Effector memory CD8-positive, alpha-beta T cell (primary cell): Measurements from ENCODE around the gene CSNK1A1.
"Not testable (repeated sequence)": the region's sequence is repeated elsewhere in the genome, so short reads cannot be mapped to it uniquely, and the experiment has no call there.

Source experiments
- ATAC-seq: fragments of 150-1000 bp; cut with Tn5 transposase; replicated peaks from 2 replicates; pipeline ENCODE4 v1.10.0; 2021; ENCODE audit warnings: mild to moderate bottlenecking, moderate library complexity
- DNase-seq, 3 experiments: peaks; one replicate each; pipeline ENCODE4 v3.0.0; 2021
- H3K27ac Mint-ChIP-seq, 2 donors: one replicate each; pipeline ENCODE4 v1.8.0; 2022; ENCODE audit warnings: mild to moderate bottlenecking in 2 of 2, mixed read lengths in 2 of 2, moderate library complexity in 2 of 2
- H3K27me3 Mint-ChIP-seq, 2 donors: one replicate each; pipeline ENCODE4 v1.8.0; 2022; ENCODE audit warnings: mixed read lengths in 2 of 2
- H3K36me3 Mint-ChIP-seq: one replicate; pipeline ENCODE4 v1.8.0; 2022; ENCODE audit warnings: mild to moderate bottlenecking, moderate library complexity, mixed read lengths; ENCODE audit not compliant: insufficient read depth
- H3K4me1 Mint-ChIP-seq, 2 donors: one replicate each; pipeline ENCODE4 v1.8.0; 2022; ENCODE audit warnings: low read depth in 2 of 2, mixed read lengths in 2 of 2
- H3K4me3 Mint-ChIP-seq, 2 donors: one replicate each; pipeline ENCODE4 v1.8.0; 2022; ENCODE audit warnings: mild to moderate bottlenecking in 2 of 2, mixed read lengths in 2 of 2, moderate library complexity in 2 of 2
- H3K9me3 Mint-ChIP-seq, 2 donors: one replicate each; pipeline ENCODE4 v1.8.0; 2022; ENCODE audit warnings: mixed read lengths in 2 of 2

Gene CSNK1A1

GRCh38 chr5:149584121-149584520, 32.9 kb upstream of the CSNK1A1 start:
- DNase-seq: no peak
- Mint-ChIP-seq H3K9me3 (no peaks in the 10 kb centered on the region), H3K4me3 (no peak overlapping the region), H3K4me1 (peaks cover 0 to 4% of the 10 kb centered on the region in 2 donors), H3K27ac (no peak overlapping the region), H3K27me3 (peaks cover 7 to 35% of the 10 kb centered on the region in 2 donors), H3K36me3 (no peaks in the 10 kb centered on the region)
- ATAC-seq: no peak

GRCh38 chr5:149583394-149583793, 32.2 kb upstream of the CSNK1A1 start:
- peaks cover 7 to 35% of the 10 kb centered on the region in 2 donors for H3K27me3 Mint-ChIP-seq
- H3K4me3 Mint-ChIP-seq: no peak overlapping the region
- H3K27ac Mint-ChIP-seq: no peak overlapping the region
- ATAC-seq (no peak), DNase-seq (no peak)
- no peaks in the 10 kb centered on the region for H3K36me3 Mint-ChIP-seq
- H3K4me1 Mint-ChIP-seq: peaks cover 0 to 4% of the 10 kb centered on the region in 2 donors
- no peaks in the 10 kb centered on the region for H3K9me3 Mint-ChIP-seq

GRCh38 chr5:149581931-149582768, 30.9 kb upstream of the CSNK1A1 start:
- Mint-ChIP-seq H3K4me1 (peaks cover 0 to 4% of the 10 kb centered on the region in 2 donors), H3K36me3 (no peaks in the 10 kb centered on the region), H3K9me3 (no peaks in the 10 kb centered on the region), H3K4me3 (peak overlapping the region; percentile 41 to 76), H3K27me3 (peaks cover 7 to 35% of the 10 kb centered on the region in 2 donors), H3K27ac (no peak overlapping the region)
- DNase-seq (no peak), ATAC-seq (no peak)

GRCh38 chr5:149581192-149581861, 30.1 kb upstream of the CSNK1A1 start, which contains the start of gene ARHGEF37:
TSS of gene ARHGEF37 (plus strand) at chr5:149581498. CDS start at chr5:149597770, 16,272 bp downstream.
- Mint-ChIP-seq H3K4me3 (peak within 1 kb of the TSS; percentile 70 to 76), H3K27me3 (peaks cover 7 to 35% of the 10 kb centered on the region in 2 donors), H3K4me1 (peaks cover 0 to 4% of the 10 kb centered on the region in 2 donors), H3K9me3 (no peaks in the 10 kb centered on the region), H3K27ac (no peak within 1 kb of the TSS), H3K36me3 (no peaks in the 10 kb centered on the region)
- peak; percentile 76 for ATAC-seq
- DNase-seq: peak in 2 of 3 experiments; percentile 8 to 14

DNA sequence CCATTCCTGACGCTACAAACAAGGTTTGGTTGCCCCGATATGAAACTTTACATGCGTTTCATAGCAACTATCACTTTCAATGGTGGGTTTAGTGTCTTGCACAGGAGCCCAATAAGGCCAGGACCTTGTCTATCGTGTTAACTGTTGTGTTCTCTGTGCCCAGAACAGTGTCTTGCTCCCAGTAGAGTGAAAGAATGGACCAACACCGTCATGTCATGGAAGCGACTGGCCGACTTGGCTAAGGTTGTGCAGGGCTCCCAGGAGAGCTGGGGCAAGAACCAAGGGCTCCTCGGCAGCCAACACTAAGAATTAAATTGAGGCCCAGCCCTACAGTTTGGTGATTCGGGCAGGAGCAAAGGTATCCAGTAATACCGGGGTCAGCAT, 29.6 kb upstream of the CSNK1A1 start:
- no peaks in the 10 kb centered on the region for H3K36me3 Mint-ChIP-seq
- H3K27me3 Mint-ChIP-seq: peaks cover 7 to 35% of the 10 kb centered on the region in 2 donors
- no peaks in the 10 kb centered on the region for H3K9me3 Mint-ChIP-seq
- H3K4me3 Mint-ChIP-seq: peak overlapping the region; percentile 70 to 76
- DNase-seq: no peak
- no peak for ATAC-seq
- H3K4me1 Mint-ChIP-seq: peaks cover 0 to 4% of the 10 kb centered on the region in 2 donors
- no peak overlapping the region for H3K27ac Mint-ChIP-seq

GRCh38 chr5:149578896-149579295, 27.7 kb upstream of the CSNK1A1 start:
- no peaks in the 10 kb centered on the region for H3K9me3 Mint-ChIP-seq
- peaks cover 0 to 4% of the 10 kb centered on the region in 2 donors for H3K4me1 Mint-ChIP-seq
- DNase-seq (no peak), ATAC-seq (no peak)
- H3K27ac Mint-ChIP-seq: no peak overlapping the region
- peaks cover 7 to 35% of the 10 kb centered on the region in 2 donors for H3K27me3 Mint-ChIP-seq
- H3K36me3 Mint-ChIP-seq: no peaks in the 10 kb centered on the region
- H3K4me3 Mint-ChIP-seq: no peak overlapping the region

GRCh38 chr5:149576021-149576420, 24.8 kb upstream of the CSNK1A1 start:
- Mint-ChIP-seq H3K27ac (no peak overlapping the region), H3K4me3 (no peak overlapping the region), H3K9me3 (no peaks in the 10 kb centered on the region), H3K36me3 (no peaks in the 10 kb centered on the region), H3K27me3 (peaks cover 0 to 15% of the 10 kb centered on the region in 2 donors), H3K4me1 (peaks cover 0 to 4% of the 10 kb centered on the region in 2 donors)
- ATAC-seq (no peak), DNase-seq (no peak)

DNA sequence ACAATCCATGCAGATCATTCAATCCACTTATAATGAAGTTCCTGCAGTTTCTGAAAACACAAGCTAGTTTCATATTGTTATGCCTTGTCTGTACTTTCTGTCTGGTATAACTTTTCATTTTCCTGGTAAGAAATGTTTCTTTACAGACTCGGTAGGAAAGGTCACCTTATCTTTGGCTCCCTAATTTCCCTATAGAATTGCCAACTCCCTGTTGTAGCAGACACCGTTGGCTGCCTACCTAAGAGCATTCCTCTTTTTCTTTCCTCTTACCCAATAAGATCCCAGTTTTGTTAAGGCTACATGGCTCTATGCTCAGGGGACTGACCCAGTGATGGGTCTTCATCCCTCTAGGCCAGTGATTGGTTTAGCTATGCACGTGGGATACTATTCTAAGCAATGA, 23.9 kb upstream of the CSNK1A1 start:
- DNase-seq (no peak), ATAC-seq (no peak)
- no peak overlapping the region for H3K4me3 Mint-ChIP-seq
- no peaks in the 10 kb centered on the region for H3K36me3 Mint-ChIP-seq
- H3K27me3 Mint-ChIP-seq: peaks cover 0 to 6% of the 10 kb centered on the region in 2 donors
- no peaks in the 10 kb centered on the region for H3K9me3 Mint-ChIP-seq
- H3K27ac Mint-ChIP-seq: no peak overlapping the region
- H3K4me1 Mint-ChIP-seq: no peaks in the 10 kb centered on the region

GRCh38 chr5:149572576-149573231, 21.5 kb upstream of the CSNK1A1 start:
- Mint-ChIP-seq H3K9me3 (no peaks in the 10 kb centered on the region), H3K4me3 (no peak overlapping the region), H3K27me3 (no peaks in the 10 kb centered on the region), H3K36me3 (no peaks in the 10 kb centered on the region), H3K27ac (no peak overlapping the region), H3K4me1 (no peaks in the 10 kb centered on the region)
- ATAC-seq (no peak), DNase-seq (no peak)

DNA sequence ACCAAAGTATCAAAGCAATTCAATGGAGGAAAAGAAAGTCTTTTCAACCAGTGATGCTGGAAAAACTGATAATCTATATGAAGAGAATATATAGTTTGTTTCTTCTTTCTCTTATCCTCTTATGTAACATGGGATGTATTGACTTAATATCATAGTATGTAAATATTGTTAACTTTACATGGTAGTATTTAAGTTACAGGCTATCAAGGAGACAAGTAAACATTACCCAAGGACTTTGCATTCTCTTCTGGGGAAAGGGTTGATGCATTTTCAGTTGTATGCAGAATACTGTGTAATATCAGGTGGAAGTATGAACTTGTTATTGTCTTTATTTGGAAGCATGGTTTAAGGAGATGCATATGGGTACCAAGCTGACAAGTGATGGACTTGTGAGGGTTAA, 20.9 kb upstream of the CSNK1A1 start:
- H3K27ac Mint-ChIP-seq: no peak overlapping the region
- H3K36me3 Mint-ChIP-seq: no peaks in the 10 kb centered on the region
- ATAC-seq (no peak), DNase-seq (no peak)
- no peaks in the 10 kb centered on the region for H3K27me3 Mint-ChIP-seq
- H3K4me1 Mint-ChIP-seq: no peaks in the 10 kb centered on the region
- H3K9me3 Mint-ChIP-seq: no peaks in the 10 kb centered on the region
- no peak overlapping the region for H3K4me3 Mint-ChIP-seq

DNA sequence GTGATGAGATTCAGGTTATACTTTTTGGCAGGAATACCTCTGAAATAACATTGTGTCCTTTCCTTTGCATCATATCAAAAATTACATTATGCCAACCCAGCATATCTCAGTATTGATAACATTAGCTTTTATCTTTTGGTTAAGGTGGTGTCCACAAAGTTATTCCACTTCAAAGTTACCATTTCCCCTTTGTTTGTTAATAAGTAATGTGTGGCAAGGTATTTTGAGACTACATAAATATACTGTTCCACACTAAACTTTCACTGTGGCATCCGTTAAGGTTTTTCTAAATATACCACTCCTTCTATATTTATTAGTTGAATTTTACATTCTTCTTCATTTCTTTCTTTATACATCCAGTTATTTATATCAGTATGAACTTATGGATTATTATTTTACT, 16.0 kb upstream of the CSNK1A1 start:
- H3K4me3 Mint-ChIP-seq: no peak overlapping the region
- DNase-seq (no peak), ATAC-seq (no peak)
- no peaks in the 10 kb centered on the region for H3K36me3 Mint-ChIP-seq
- H3K27me3 Mint-ChIP-seq: no peaks in the 10 kb centered on the region
- H3K9me3 Mint-ChIP-seq: no peaks in the 10 kb centered on the region
- H3K4me1 Mint-ChIP-seq: peaks cover 0 to 2% of the 10 kb centered on the region in 2 donors
- no peak overlapping the region for H3K27ac Mint-ChIP-seq

DNA sequence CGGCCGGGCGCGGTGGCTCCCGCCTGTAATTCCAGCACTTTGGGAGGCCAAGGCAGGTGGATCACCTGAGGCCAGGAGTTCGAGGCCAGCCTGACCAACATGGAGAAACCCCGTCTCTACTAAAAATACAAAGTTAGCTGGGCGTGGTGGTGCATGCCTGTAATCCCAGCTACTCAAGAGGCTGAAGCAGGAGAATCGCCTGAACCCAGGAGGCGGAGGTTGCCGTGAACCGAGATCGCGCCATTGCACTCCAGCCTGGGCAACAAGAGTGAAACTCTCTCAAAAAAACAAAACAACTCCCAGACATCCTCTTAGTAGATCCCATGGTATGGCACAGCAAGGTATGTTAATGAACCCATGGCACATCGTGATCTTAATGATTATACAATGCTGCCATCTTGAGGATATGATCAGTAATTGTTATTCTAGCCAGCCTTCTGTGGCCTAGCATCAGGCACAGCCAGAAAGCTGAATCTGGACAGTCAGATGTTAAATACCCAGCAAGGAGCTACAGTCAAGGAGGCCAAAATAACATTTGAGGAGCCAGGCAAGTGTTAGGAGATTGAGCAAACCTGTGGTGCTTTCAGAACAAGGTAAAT, 13.4 kb upstream of the CSNK1A1 start:
- peak; percentile 95 for ATAC-seq
- not testable (repeated sequence) for H3K4me3 Mint-ChIP-seq, H3K4me1 Mint-ChIP-seq, H3K9me3 Mint-ChIP-seq, H3K27me3 Mint-ChIP-seq, H3K27ac Mint-ChIP-seq, H3K36me3 Mint-ChIP-seq
- DNase-seq: peak; percentile 21 to 35 (median 22)

DNA sequence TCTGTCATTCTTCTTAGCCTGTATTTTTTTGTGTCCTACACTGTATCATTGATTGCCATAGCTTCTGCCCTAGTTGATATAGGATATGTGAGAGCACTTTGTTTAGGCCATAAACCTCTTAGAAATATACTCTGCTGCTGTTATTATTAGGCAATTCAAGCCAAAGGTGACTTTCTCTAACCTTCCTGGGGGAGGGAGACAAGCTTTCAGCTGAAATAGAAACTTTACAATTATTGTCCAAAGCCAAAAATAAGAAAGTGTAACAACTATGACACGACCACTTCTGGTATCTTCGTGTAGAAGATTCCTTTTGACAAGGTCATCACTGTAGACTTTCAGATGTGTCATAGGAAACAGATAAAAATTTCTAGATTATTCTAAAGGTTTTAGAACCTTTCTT, 12.2 kb upstream of the CSNK1A1 start:
- DNase-seq: no peak

More for the DNA sequence above, 12.2 kb upstream of the CSNK1A1 start:
- H3K36me3 Mint-ChIP-seq: no peaks in the 10 kb centered on the region
- H3K27ac Mint-ChIP-seq: no peak overlapping the region
- no peak for ATAC-seq
- no peak overlapping the region for H3K4me3 Mint-ChIP-seq
- no peaks in the 10 kb centered on the region for H3K9me3 Mint-ChIP-seq
- peaks cover 0 to 2% of the 10 kb centered on the region in 2 donors for H3K4me1 Mint-ChIP-seq
- H3K27me3 Mint-ChIP-seq: no peaks in the 10 kb centered on the region
